Neural crest cell (in vitro differentiated cells): Measurements from ENCODE around the gene GAS6. TPM values are rescaled to one million over a fixed set of nuclear protein-coding genes. Genes with fewer than 3 reads are reported as not detected.

Experiments
- DNase-seq: peaks from one replicate; pipeline ENCODE4 v3.0.0; 2021; ENCODE audit warnings: low read depth, mixed read lengths, low spot score
- H3K27ac Mint-ChIP-seq: one replicate; pipeline ENCODE4 v1.8.0; 2021; ENCODE audit warnings: mild to moderate bottlenecking, mixed read lengths; ENCODE audit not compliant: unreplicated experiment
- H3K27me3 Mint-ChIP-seq: 2 replicates; pipeline ENCODE4 v1.8.0; 2021; ENCODE audit warnings: low read depth, mild to moderate bottlenecking, mixed read lengths
- H3K36me3 Mint-ChIP-seq: 2 replicates; pipeline ENCODE4 v1.8.0; 2021; ENCODE audit warnings: low read depth, mild to moderate bottlenecking, mixed read lengths
- H3K4me1 Mint-ChIP-seq: 2 replicates; pipeline ENCODE4 v1.8.0; 2021; ENCODE audit warnings: mixed read lengths
- H3K4me3 Mint-ChIP-seq: one replicate; pipeline ENCODE4 v1.8.0; 2021; ENCODE audit warnings: mild to moderate bottlenecking, mixed read lengths
- H3K9me3 Mint-ChIP-seq: 2 replicates; pipeline ENCODE4 v1.8.0; 2021; ENCODE audit warnings: mixed read lengths
- CTCF ChIP-seq: fragments of 200-600 bp; sonication (generic); conservative IDR thresholded peaks from 2 replicates; pipeline ENCODE4 v1.5.0; 2021; ENCODE audit warnings: antibody characterized with exemption, mild to moderate bottlenecking
- total RNA-seq: library from RNA; stranded (reverse); gene quantifications from 2 replicates; pipeline ENCODE4 v1.2.1, GENCODE V29; 2021

GAS6 gene
- total RNA-seq, 1 donor from 2014 or later: 9.0 TPM

- no peak for TF ChIP-seq CTCF
- H3K27me3 Mint-ChIP-seq: peaks cover 15% of the 10 kb centered on the region
- no peak for DNase-seq
- H3K36me3 Mint-ChIP-seq: no peaks in the 10 kb centered on the region
- no peaks in the 10 kb centered on the region for H3K4me1 Mint-ChIP-seq
- peaks cover 4% of the 10 kb centered on the region for H3K9me3 Mint-ChIP-seq
- no peak overlapping the region for H3K4me3 Mint-ChIP-seq
- H3K27ac Mint-ChIP-seq: no peak overlapping the region
Observed at GRCh38 chr13:113788413-113789135, 75.3 kb downstream of the GAS6 start.

- no peak for TF ChIP-seq CTCF
- DNase-seq: no peak
- peaks cover 2% of the 10 kb centered on the region for H3K36me3 Mint-ChIP-seq
Observed at GRCh38 chr13:113787694-113788093, 76.2 kb downstream of the GAS6 start.

DNA sequence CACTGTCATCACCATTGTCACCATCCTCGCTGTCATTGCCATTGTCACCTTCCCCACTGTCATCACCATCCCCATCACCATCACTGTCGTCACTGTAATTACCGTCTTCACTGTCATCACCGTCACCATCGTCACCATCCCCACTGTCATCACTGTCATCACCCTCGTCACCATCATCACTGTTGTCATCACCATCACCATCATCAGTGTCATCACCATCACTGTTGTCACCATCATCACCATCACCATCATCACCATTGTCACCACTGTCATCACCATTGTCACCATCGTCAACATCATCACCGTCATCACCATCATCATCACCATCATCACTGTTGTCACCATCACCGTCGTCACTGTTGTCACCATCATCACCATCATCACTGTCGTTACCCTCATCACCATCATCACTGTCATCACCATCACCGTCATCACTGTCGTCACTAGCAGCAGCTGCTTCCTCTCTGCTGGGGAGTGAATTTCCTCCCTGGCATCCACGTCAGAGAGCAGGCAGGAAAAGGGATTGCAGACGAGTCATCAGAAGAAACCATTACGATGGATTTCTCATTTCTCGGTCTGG, 77.5 kb downstream of the GAS6 start:
- H3K4me1 Mint-ChIP-seq: no peaks in the 10 kb centered on the region
- H3K36me3 Mint-ChIP-seq: peaks cover 2% of the 10 kb centered on the region
- peaks cover 4% of the 10 kb centered on the region for H3K9me3 Mint-ChIP-seq
- TF ChIP-seq CTCF: no peak
- H3K4me3 Mint-ChIP-seq: no peak overlapping the region
- H3K27ac Mint-ChIP-seq: no peak overlapping the region
- DNase-seq: no peak
- peaks cover 23% of the 10 kb centered on the region for H3K27me3 Mint-ChIP-seq

More at GRCh38 chr13:113787694-113788093, 76.2 kb downstream of the GAS6 start:
- H3K9me3 Mint-ChIP-seq: peaks cover 4% of the 10 kb centered on the region
- no peak overlapping the region for H3K27ac Mint-ChIP-seq
- H3K27me3 Mint-ChIP-seq: peaks cover 21% of the 10 kb centered on the region
- no peak overlapping the region for H3K4me3 Mint-ChIP-seq
- no peaks in the 10 kb centered on the region for H3K4me1 Mint-ChIP-seq

- H3K27ac Mint-ChIP-seq: no peak overlapping the region
Observed at GRCh38 chr13:113785051-113786010, 78.5 kb downstream of the GAS6 start.

More at GRCh38 chr13:113785051-113786010, 78.5 kb downstream of the GAS6 start:
- TF ChIP-seq CTCF: no peak
- Mint-ChIP-seq H3K9me3 (peaks cover 4% of the 10 kb centered on the region), H3K27me3 (peaks cover 28% of the 10 kb centered on the region), H3K4me3 (no peak overlapping the region), H3K36me3 (peaks cover 2% of the 10 kb centered on the region), H3K4me1 (no peaks in the 10 kb centered on the region)
- no peak for DNase-seq
